IPS DF 4.7 (cell line): Measurements from ENCODE around the gene UROC1.

ENCODE experiments used
- DNase-seq: peaks from one replicate; pipeline ENCODE4 v3.0.0-alpha.2; 2013; ENCODE audit warnings: low spot score; ENCODE audit errors: extremely low read depth

UROC1 gene

GRCh38 chr3:126445506-126445905 lies 72.1 kb downstream of the UROC1 start:
- DNase-seq, result no peak

GRCh38 chr3:126442856-126443242 lies 74.7 kb downstream of the UROC1 start:
- no peak for DNase-seq

GRCh38 chr3:126442094-126442855 lies 75.3 kb downstream of the UROC1 start:
- no peak for DNase-seq

- no peak for DNase-seq
Measured at GRCh38 chr3:126441256-126441880, 76.2 kb downstream of the UROC1 start.

GRCh38 chr3:126440709-126440995 lies 76.9 kb downstream of the UROC1 start:
- DNase-seq, result no peak

GRCh38 chr3:126439968-126440708 lies 77.4 kb downstream of the UROC1 start:
- DNase-seq, result no peak

- DNase-seq, result no peak
Measured at GRCh38 chr3:126439346-126439967, 78.1 kb downstream of the UROC1 start.

- no peak for DNase-seq
Measured at GRCh38 chr3:126438746-126439145, 78.8 kb downstream of the UROC1 start.

GRCh38 chr3:126438186-126438585 lies 79.4 kb downstream of the UROC1 start:
- DNase-seq, result no peak

GRCh38 chr3:126436826-126437717 lies 80.5 kb downstream of the UROC1 start:
- DNase-seq, result no peak

GRCh38 chr3:126435456-126436315 lies 81.9 kb downstream of the UROC1 start:
- DNase-seq, result no peak

GRCh38 chr3:126434931-126435411 lies 82.6 kb downstream of the UROC1 start:
- DNase-seq, result no peak

- no peak for DNase-seq
Measured at GRCh38 chr3:126434264-126434590, 83.3 kb downstream of the UROC1 start.

- no peak for DNase-seq
Measured at GRCh38 chr3:126433496-126434263, 83.9 kb downstream of the UROC1 start.

GRCh38 chr3:126433105-126433430 lies 84.5 kb downstream of the UROC1 start:
- no peak for DNase-seq

- DNase-seq, result no peak
Measured at GRCh38 chr3:126432361-126433104, 85.0 kb downstream of the UROC1 start.
